ENCODE results near the gene NEO1.
A peak's percentile ranks its signal among the peaks of the same experiment; 100 is the strongest.

The NEO1 gene

DNA sequence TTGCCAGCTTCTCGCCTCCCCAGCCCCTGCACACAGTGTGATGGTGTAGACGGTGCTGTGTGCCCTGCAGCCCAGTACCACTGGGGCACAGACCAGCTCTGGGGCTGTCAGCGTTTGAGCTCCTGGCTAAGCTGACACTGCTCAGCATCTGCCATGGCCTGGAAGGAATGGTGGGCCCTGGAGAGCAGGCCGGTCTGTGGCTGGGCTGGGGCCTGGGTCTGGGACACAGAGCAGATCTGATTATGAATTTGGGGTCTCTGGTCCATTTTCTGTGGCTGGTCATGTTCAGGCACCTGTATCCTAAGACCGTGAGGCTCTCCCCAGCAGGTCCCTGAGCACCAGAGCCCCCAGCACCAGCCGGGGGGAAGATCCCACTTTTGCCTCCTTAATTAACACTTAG lies 281.8 kb downstream of the NEO1 start:
- no peak for DNase-seq

DNA sequence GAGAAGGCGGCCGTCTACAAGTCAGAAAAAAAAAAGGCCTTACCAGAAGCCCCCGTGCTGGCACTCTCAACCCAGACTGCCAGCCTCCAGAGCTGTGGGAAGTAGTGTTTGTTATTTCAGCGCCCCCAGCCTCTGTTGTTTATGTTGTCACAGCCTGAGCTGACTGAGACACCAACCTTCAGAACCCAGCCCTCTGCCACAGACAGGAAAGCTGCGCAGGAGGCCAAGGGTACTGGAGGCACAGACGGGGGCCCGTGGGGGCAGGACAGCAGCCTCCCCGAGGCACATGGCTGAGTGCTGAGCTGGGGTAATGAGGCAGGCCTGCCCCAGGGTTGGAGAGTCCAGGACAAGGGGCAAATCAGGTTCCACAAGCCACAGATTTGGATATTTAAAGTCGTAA lies 282.8 kb downstream of the NEO1 start:
- DNase-seq = no peak

DNA sequence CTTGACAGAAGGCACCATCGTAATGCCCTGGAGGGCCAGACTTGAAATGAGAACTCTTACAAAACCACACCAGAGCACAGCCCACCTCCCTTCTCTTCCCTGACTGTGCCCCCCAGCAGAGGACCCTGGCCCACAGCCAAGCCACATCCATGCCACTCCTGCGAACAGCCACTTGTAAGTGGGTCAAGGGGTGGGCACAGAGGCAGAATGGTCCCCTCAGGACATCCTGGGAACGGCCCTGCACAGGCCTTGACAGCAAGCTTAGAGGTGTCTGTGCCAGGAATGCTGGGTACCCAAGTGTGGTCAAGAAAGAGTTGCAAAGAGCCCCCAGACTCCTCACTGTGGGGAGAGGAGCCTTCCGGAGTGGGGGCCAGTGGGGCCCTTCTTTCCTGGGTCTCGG lies 283.2 kb downstream of the NEO1 start:
- no peak for DNase-seq

DNA sequence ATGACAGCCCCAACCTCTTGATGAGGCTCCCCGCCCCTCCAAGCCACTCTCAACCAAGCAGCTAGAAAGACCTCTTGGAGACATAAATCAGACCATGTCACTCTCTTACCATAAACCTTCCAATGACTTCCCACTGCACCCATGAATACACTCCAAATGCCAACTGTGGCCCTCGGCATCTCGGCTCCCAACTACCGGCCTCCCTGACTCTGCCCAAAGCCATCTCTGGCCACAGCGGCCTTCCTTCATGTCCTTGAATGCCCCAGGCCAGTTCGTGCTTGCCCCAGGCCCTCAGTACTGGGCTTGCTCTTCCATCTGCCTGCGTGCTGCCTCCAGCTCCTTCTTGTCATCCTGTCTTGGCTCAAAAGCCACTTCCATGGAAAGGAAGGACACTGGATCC lies 284.5 kb downstream of the NEO1 start:
- no peak for DNase-seq

DNA sequence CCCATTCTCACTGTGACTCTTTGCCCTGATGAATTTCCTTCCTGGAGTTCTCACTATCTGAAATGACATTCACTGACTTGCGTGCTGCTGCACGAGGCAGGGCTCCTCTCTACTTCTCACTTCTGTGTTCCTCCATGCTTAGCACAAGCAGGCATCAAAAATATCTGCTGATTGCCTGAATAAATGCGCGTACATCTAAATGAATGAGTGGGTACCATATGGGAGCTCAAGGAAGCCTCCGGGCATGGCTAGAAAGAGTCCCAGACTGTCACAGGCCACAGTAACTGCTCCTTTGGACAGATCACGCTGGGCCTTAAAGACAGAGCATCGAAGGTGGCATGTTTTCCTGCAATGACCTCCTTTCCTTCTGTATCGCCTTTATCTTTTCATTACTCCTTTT lies 284.9 kb downstream of the NEO1 start:
- DNase-seq = no peak

DNA sequence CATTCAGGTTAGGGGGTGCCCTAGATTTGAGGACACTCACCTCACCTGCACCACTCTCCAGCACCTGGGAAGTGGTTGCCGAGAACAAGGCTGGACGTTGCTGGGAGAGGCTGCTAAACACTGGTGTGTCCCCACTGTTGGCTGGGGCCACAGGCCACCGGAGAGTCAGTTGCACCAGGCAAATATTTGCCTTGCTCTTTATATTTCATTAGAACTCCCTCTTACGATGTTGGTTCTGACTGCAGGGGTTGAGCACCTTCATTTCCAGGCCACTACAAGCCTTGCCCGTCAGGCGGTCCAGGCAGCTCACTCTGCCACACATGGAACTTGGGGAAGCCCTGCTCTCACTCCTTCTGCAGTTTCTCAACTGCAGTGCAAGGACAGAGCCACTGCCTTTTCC lies 285.8 kb downstream of the NEO1 start:
- DNase-seq = no peak

DNA sequence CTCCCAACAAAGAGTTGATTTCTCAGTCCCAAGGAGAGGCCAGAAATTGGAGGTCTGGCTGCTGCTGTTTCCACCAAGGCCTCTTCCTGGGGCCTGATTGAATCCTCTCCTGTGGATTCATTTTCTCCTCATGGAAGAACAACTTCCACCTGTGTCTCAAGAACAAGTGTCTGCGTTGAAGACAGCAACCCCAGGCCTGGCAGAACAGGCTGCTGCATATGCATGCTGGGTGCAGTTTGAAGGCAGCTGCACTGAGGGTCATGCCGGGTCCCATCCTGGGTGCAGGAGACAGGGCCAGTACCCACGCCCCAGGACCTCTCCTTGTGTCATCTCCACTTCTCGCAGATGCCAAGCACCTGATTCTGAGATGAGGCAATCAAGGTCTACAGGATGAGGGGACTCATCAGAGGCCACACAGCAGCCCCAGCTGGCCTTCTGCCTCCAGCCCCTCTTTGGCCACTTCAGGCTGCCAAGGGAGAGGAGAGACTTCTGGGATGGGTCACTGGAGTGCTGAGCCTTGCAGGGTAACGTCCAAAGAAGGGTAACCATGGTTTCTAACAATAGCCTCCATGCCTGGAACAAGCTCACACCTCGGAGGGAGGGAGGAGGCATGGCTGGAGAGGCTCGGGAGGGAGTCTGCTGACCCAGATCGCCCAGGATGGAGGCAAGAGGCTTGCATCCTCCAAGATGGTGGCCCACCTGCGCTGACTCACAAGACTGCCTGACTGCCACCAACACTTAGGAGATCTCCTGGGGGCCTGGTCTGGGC lies 286.5 kb downstream of the NEO1 start:
- DNase-seq = no peak

DNA sequence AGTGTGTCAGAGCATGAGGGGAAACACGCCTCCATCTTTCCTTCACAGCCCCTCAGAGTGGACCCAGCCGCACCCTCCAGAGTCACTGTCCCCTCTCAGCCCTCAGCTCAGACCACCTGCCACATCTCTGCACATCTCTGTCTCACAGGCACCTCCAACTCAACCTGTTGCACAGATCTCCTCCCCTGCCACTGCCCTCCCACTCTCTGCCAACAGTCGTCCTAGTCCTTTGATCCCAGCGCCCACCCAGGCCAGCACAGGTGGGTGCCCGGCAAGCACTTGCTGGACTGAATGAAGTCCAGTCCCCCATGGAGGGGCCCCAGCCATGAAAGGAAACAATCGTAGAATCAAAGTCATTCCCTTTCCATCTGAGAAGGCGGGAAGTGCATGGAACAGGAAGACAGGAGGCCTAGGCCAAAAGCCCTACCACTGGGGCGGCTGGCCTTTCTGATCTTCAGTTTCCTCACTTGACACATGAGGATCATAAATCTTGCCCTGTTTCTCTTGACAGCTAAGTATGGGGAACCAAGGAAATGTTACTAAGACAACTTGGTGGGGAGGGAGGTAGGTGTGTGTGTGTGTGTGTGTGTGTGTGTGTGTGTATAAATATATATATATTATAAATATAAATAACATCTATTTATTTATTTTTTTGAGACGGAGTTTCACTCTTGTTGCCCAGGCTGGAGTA lies 288.4 kb downstream of the NEO1 start:
- DNase-seq = no peak

DNA sequence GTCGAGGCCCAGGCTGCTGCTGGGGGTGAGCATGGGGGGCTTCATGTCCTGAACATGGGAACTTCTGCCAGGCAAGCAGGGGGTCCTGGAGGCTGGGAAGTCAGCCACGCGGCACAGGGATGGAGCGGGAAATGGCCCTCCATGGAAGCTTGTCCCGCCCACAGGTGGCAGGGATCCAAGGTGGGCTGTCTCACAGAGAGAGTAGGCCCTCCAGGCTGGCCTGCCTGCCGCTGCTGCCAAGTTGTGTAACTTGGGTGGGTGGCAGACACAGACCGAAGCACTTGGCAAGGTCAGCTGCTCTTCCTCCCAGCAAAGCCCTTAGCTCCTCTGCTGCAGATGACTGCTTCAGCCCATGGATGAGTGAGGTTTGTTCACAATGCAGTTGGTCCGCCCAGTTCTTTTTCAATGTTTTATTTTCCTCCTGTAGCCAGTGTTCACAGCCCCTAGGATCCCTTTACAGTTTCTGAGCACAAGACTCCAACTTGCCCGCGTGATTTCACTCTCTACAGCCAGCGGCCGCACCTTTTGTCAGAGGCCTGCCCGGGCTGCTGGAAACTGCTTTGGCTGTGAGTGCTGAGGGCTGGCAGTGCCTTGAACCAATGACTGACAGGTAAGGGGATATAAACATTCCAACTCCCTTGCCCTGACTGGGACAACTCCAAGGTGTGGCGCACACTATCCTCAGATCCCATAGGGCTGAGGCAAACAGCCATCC lies 289.8 kb downstream of the NEO1 start:
- no peak for DNase-seq

DNA sequence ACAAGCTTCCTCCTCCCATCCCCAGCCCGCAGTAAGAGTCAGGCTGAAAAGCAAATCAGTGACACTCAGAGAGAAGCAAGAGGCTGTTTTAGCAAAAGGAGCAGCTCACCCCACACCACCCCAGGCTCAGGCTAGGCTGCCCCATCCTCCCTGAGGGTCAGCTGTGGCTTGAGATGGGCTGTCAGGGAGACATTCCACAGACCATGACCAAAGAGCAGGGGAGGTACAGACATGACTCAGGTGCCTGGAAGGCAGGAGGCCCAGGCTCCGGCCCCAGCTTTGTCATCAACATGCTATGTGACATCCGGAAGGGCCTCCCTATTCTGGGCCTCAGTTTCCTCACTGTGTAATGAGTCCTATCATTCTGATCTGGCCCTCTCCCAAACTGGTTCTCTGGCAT lies 291.8 kb downstream of the NEO1 start:
- DNase-seq = no peak

DNA sequence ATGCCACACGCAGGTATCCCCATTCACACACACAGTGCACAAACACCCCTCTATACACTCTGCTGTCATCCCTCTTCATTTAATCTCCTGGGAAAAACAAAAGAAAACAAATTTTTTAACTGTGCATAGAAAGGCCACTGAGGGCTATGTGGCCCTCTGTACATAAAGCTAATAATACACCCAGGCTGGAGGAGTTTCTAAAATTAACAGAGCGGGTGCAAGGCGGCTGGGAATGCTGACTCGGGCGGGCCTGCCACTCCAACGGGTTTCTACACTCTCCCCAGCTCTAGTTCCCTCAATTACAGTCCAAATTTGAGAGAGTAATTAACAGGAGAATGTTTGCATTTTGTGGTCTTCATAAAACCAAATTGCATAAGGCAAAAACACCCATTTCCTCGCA lies 293.4 kb downstream of the NEO1 start:
- DNase-seq = no peak

DNA sequence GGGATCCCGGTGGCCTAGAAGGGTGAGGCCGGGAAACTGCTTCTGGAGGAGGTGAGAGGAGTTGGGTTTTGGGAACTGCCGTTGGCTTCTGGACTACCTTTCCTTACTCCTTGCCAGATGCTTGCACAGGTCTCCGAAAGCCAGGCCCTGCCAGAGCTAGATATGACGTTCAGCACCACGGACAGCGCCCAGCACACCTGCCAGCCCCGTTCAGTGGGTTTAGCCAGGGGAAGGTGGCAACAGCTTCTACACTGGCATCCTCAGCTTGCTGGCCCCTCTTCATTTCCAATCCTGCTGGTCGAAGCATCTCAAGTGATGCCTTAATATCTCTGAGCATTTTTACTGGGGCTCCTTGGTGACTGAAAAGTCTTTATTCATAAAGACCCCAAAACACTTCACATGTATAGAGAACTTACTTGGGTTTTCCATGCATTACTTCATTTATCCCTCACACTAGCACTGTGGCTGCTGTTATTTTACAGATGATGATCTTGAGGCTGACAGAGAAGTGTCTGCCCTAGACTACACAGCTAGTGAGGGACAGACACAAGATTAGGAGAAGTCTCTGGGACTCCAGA lies 294.6 kb downstream of the NEO1 start:
- peak; percentile 46 for DNase-seq

DNA sequence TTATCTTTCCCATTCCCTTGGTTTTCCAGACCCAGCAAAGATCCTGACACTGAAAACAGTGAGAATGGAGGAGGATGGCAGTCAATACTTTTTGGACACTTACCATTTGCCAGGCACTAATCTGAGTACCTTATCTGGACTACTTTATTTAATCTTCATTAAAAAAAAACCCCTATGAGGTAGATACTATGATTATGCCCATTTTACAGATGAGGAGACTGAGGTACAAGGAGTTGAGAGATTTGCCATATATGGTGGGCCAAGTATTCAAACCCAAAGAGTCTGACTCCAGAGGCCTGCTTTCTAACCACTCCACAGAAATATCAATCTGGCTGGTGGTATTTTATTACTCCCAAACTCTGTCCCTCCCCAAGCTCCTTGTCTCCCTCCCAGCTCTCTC lies 296.9 kb downstream of the NEO1 start:
- no peak for DNase-seq

DNA sequence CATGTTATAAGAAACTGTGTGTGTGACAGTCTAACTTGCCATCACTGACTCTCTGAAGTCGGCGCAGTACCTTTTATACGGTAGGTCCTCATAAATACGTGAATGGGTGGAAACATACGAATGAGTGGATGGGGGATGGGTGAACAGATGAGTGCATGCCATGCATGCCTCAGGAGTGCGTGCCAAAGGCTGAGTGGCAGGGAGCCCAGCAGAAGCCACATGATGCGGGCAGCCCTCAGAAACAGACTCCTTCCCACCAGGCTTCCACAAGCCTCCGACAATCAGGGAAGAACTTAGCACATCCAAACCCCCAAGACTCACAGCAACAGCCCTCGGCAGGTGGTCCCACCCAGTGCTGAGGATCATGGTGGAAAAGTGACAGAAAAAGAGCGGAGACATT lies 299.8 kb downstream of the NEO1 start:
- no peak for DNase-seq

DNA sequence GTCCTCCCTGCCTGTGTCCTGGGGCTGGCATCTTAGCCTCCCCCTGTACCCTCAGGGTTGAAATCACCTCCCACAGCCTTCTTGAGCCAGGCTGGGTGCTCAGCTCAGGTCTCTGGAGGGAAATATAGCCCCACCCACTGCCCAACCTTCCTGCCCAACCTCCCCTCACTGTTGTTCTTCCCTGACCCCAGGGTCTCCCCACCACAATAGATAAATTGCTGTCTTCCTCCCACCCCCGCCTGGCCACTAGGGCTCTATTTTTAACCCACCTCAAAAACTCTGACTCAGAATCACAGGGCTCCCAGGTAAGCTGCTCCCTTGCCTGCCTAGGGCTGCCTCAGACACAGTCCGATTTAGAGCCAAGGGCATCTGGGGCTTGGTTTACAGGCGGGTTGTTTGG lies 301.5 kb downstream of the NEO1 start:
- no peak for DNase-seq

DNA sequence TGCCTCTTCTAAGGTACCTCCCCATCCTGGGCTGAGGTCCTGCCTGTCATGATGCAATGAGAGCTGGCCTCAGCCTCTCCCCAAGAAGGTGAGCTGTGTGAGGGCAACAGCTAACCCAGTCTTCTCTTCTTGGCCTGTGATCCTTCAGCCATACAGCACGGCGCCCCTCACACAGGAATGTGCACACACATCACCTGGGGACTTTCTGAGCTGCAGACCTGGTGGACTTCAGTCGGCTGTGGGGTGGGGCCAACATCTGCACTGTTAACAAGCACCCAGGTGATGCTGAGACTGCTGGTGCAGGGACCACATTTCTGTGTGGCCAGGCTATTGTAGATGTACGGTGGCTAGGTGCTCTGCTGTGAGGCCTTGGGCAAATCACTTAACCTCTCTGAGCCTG lies 302.0 kb downstream of the NEO1 start:
- no peak for DNase-seq
